ENCODE results near the gene PON1. TPM values are rescaled to one million over a fixed set of nuclear protein-coding genes. Genes with fewer than 3 reads are reported as not detected.

The PON1 gene
- total and polyA plus RNA-seq, 2 donors (not counting 1 experiment from before 2014, with no cell fraction given), result not detected

GRCh38 chr7:95322854-95323253, 1.5 kb downstream of the PON1 start:
- H3K27me3 Mint-ChIP-seq, result peaks cover 19% of the 10 kb centered on the region
- H3K27me3 ChIP-seq (replicated peaks in 1 of 4; ENCODE audit: control extremely low read depth in 1 of 4, control insufficient read depth in 3 of 4, insufficient read depth in 4 of 4, low read length in 3 of 4), result peaks cover 0 to 4% (median 0%) of the 10 kb centered on the region in 4 experiments
- H3K9me3 Mint-ChIP-seq (ENCODE audit: insufficient read depth), result no peaks in the 10 kb centered on the region
- no peak overlapping the region for H3K4me3 Mint-ChIP-seq
- H3K27ac Mint-ChIP-seq, result no peak overlapping the region
- H3K9ac ChIP-seq (ENCODE audit: low read length), result no peak overlapping the region
- H4K20me1 ChIP-seq (ENCODE audit: control insufficient read depth, insufficient read depth, low read length, poor library complexity, severe bottlenecking), result no peaks in the 10 kb centered on the region
- CTCF ChIA-PET, result no interaction called here
- no peaks in the 10 kb centered on the region for H3K9me3 ChIP-seq (ENCODE audit: control extremely low read depth in 1 of 3, control insufficient read depth in 2 of 3, insufficient read depth in 1 of 3, low read length in 2 of 3)
- WGBS (ENCODE audit: insufficient coverage), result no CpG with 5 or more reads among the region's 2 CpGs
- TF ChIP-seq EZH2 (IDR thresholded peaks at IDR 0.05; ENCODE audit: borderline replicate concordance, insufficient read depth, low read depth, low read length, poor library complexity, severe bottlenecking) (no peak), CTCF (IDR thresholded peaks at IDR 0.05) (no peak)
- intact Hi-C loops (cut with micrococcal nuclease), result no loop called here
- H3K36me3 ChIP-seq (replicated peaks in 1 of 2; ENCODE audit: control extremely low read depth in 1 of 2, control insufficient read depth in 1 of 2, extremely low read depth in 1 of 2, insufficient read depth in 2 of 2, low read length in 1 of 2), result no peaks in the 10 kb centered on the region
- peaks cover 6% of the 10 kb centered on the region for H3K4me1 Mint-ChIP-seq
- ATAC-seq (ENCODE audit: low read depth) (no peak), DNase-seq (no peak)
- no peak overlapping the region for H3K4me2 ChIP-seq (replicated peaks; ENCODE audit: low read depth, low read length, poor library complexity, severe bottlenecking)
- H3K27ac ChIP-seq (ENCODE audit: low read length in 2 of 2), result no peak overlapping the region
- H3K4me3 ChIP-seq (ENCODE audit: control extremely low read depth in 1 of 5, extremely low read depth in 1 of 5, insufficient read depth in 1 of 5, low read depth in 2 of 5, low read length in 4 of 5), result no peak overlapping the region
- POLR2A ChIA-PET, result no interaction called here
- H2AFZ ChIP-seq (ENCODE audit: insufficient read depth, low read depth, low read length, poor library complexity, severe bottlenecking), result no peak overlapping the region
- peaks cover 0 to 5% of the 10 kb centered on the region in 2 donors for H3K4me1 ChIP-seq (ENCODE audit: control insufficient read depth in 2 of 2, insufficient read depth in 2 of 2, low read length in 2 of 2)
- no peaks in the 10 kb centered on the region for H3K79me2 ChIP-seq (ENCODE audit: control insufficient read depth, insufficient read depth, low read length)

GRCh38 chr7:95322396-95322795, 1.9 kb downstream of the PON1 start:
- H3K36me3 ChIP-seq (replicated peaks in 1 of 2; ENCODE audit: control extremely low read depth in 1 of 2, control insufficient read depth in 1 of 2, extremely low read depth in 1 of 2, insufficient read depth in 2 of 2, low read length in 1 of 2), result no peaks in the 10 kb centered on the region
- no peak overlapping the region for H3K27ac ChIP-seq (ENCODE audit: low read length in 2 of 2)
- ChIA-PET POLR2A (no interaction called here), CTCF (no interaction called here)
- H3K79me2 ChIP-seq (ENCODE audit: control insufficient read depth, insufficient read depth, low read length), result no peaks in the 10 kb centered on the region
- peaks cover 0 to 5% of the 10 kb centered on the region in 2 donors for H3K4me1 ChIP-seq (ENCODE audit: control insufficient read depth in 2 of 2, insufficient read depth in 2 of 2, low read length in 2 of 2)
- H3K4me3 Mint-ChIP-seq, result no peak overlapping the region
- intact Hi-C loops (cut with micrococcal nuclease), result no loop called here
- no peak for TF ChIP-seq EZH2 (IDR thresholded peaks at IDR 0.05; ENCODE audit: borderline replicate concordance, insufficient read depth, low read depth, low read length, poor library complexity, severe bottlenecking)
- no peak for TF ChIP-seq CTCF (IDR thresholded peaks at IDR 0.05)
- H3K27ac Mint-ChIP-seq, result no peak overlapping the region
- H3K9ac ChIP-seq (ENCODE audit: low read length), result no peak overlapping the region
- H3K9me3 Mint-ChIP-seq (ENCODE audit: insufficient read depth), result no peaks in the 10 kb centered on the region
- no peak overlapping the region for H3K4me2 ChIP-seq (replicated peaks; ENCODE audit: low read depth, low read length, poor library complexity, severe bottlenecking)
- DNase-seq (no peak), ATAC-seq (ENCODE audit: low read depth) (no peak)
- no peak overlapping the region for H3K4me3 ChIP-seq (ENCODE audit: control extremely low read depth in 1 of 5, extremely low read depth in 1 of 5, insufficient read depth in 1 of 5, low read depth in 2 of 5, low read length in 4 of 5)
- 26% methylated on average over 3 of the region's 8 CpGs for WGBS (ENCODE audit: insufficient coverage)
- H4K20me1 ChIP-seq (ENCODE audit: control insufficient read depth, insufficient read depth, low read length, poor library complexity, severe bottlenecking), result no peaks in the 10 kb centered on the region
- no peak overlapping the region for H2AFZ ChIP-seq (ENCODE audit: insufficient read depth, low read depth, low read length, poor library complexity, severe bottlenecking)
- H3K9me3 ChIP-seq (ENCODE audit: control extremely low read depth in 1 of 3, control insufficient read depth in 2 of 3, insufficient read depth in 1 of 3, low read length in 2 of 3), result no peaks in the 10 kb centered on the region
- H3K4me1 Mint-ChIP-seq, result peaks cover 6% of the 10 kb centered on the region
- peaks cover 19% of the 10 kb centered on the region for H3K27me3 Mint-ChIP-seq
- peaks cover 0 to 4% (median 0%) of the 10 kb centered on the region in 4 experiments for H3K27me3 ChIP-seq (replicated peaks in 1 of 4; ENCODE audit: control extremely low read depth in 1 of 4, control insufficient read depth in 3 of 4, insufficient read depth in 4 of 4, low read length in 3 of 4)
